ENCODE measurements around the gene CFAP97D1.

The CFAP97D1 gene

GRCh38 chr17:43800736-43801135 lies 20.5 kb downstream of the CFAP97D1 start:
- DNase-seq = no peak

- DNase-seq = no peak
These were observed 21.6 kb downstream of the CFAP97D1 start for GRCh38 chr17:43801844-43802243.

- DNase-seq = no peak
These were observed 23.5 kb downstream of the CFAP97D1 start for GRCh38 chr17:43803758-43804157.

GRCh38 chr17:43805117-43805516 lies 24.9 kb downstream of the CFAP97D1 start:
- DNase-seq = no peak

GRCh38 chr17:43808076-43808475 lies 27.8 kb downstream of the CFAP97D1 start:
- no peak for DNase-seq

GRCh38 chr17:43809121-43809520 lies 28.9 kb downstream of the CFAP97D1 start:
- no peak for DNase-seq

GRCh38 chr17:43810226-43810715 lies 30.0 kb downstream of the CFAP97D1 start:
- DNase-seq = no peak

GRCh38 chr17:43810823-43811222 lies 30.6 kb downstream of the CFAP97D1 start:
- DNase-seq = no peak

- DNase-seq = no peak
These were observed 32.4 kb downstream of the CFAP97D1 start for GRCh38 chr17:43812396-43813265.

GRCh38 chr17:43813386-43813785 lies 33.2 kb downstream of the CFAP97D1 start:
- DNase-seq = no peak

GRCh38 chr17:43814026-43814425 lies 33.8 kb downstream of the CFAP97D1 start:
- no peak for DNase-seq

- no peak for DNase-seq
These were observed 34.5 kb downstream of the CFAP97D1 start for GRCh38 chr17:43814714-43815113.

GRCh38 chr17:43816336-43817320 lies 36.4 kb downstream of the CFAP97D1 start:
- no peak for DNase-seq

GRCh38 chr17:43817826-43818225 lies 37.6 kb downstream of the CFAP97D1 start:
- DNase-seq = no peak

GRCh38 chr17:43818966-43819365 lies 38.7 kb downstream of the CFAP97D1 start:
- no peak for DNase-seq

- no peak for DNase-seq
These were observed 40.5 kb downstream of the CFAP97D1 start for GRCh38 chr17:43820759-43821158.

GRCh38 chr17:43822570-43823190 lies 42.4 kb downstream of the CFAP97D1 start:
- DNase-seq = no peak

- DNase-seq = no peak
These were observed 43.3 kb downstream of the CFAP97D1 start for GRCh38 chr17:43823350-43824084.

- no peak for DNase-seq
These were observed 45.3 kb downstream of the CFAP97D1 start for GRCh38 chr17:43825567-43825966.

GRCh38 chr17:43826206-43826605 lies 46.0 kb downstream of the CFAP97D1 start:
- no peak for DNase-seq

GRCh38 chr17:43827596-43827995 lies 47.4 kb downstream of the CFAP97D1 start:
- DNase-seq = no peak

- DNase-seq = no peak
These were observed 49.5 kb downstream of the CFAP97D1 start for GRCh38 chr17:43829738-43830137.
